Hypothalamus (tissue), 51 donors: ENCODE data around the gene CTSA.
"Not testable (repeated sequence)": the region's sequence is repeated elsewhere in the genome, so short reads cannot be mapped to it uniquely, and the experiment has no call there.

Experiments
- DNase-seq, 51 donors: peaks; one replicate each; lab custom pipeline; 2025; lab: John Stamatoyannopoulos, UW

The CTSA gene

GRCh38 chr20:45863543-45864470 is 27.3 kb upstream of the CTSA start:
- no peak for DNase-seq

GRCh38 chr20:45866454-45866853 is 24.7 kb upstream of the CTSA start:
- no peak for DNase-seq

GRCh38 chr20:45867136-45867818 is 23.9 kb upstream of the CTSA start:
- DNase-seq: no peak

- DNase-seq: no peak
Measured at GRCh38 chr20:45867819-45868176, 23.3 kb upstream of the CTSA start.

- no peak for DNase-seq
Measured at GRCh38 chr20:45872626-45873025, 18.5 kb upstream of the CTSA start.

- no peak for DNase-seq
Measured at GRCh38 chr20:45873409-45874103, 17.6 kb upstream of the CTSA start.

GRCh38 chr20:45874104-45874481 is 17.0 kb upstream of the CTSA start:
- not testable (repeated sequence) for DNase-seq

GRCh38 chr20:45874576-45874975 is 16.6 kb upstream of the CTSA start:
- DNase-seq: no peak

GRCh38 chr20:45878076-45878761 is 12.9 kb upstream of the CTSA start:
- no peak for DNase-seq

GRCh38 chr20:45880988-45881788 is 9.9 kb upstream of the CTSA start, which contains the start of gene ZSWIM1:
Gene ZSWIM1, plus strand, starts transcription at chr20:45881227. Its CDS starts 1,366 bp downstream, at chr20:45882593.
- DNase-seq: peak; percentile 66 to 99 (median 96)

- DNase-seq: no peak
Measured at GRCh38 chr20:45882469-45883099, 8.6 kb upstream of the CTSA start.

GRCh38 chr20:45883100-45883469 is 8.1 kb upstream of the CTSA start:
- DNase-seq: no peak

GRCh38 chr20:45886590-45887345 is 4.4 kb upstream of the CTSA start:
- no peak for DNase-seq

- DNase-seq: no peak
Measured at GRCh38 chr20:45887346-45887715, 3.8 kb upstream of the CTSA start, which contains the start of gene SPATA25. Gene SPATA25, minus strand, starts transcription at chr20:45887622. Its CDS starts 32 bp downstream, at chr20:45887590.

- no peak for DNase-seq
Measured at GRCh38 chr20:45888681-45889080, 2.5 kb upstream of the CTSA start.

GRCh38 chr20:45890077-45890984 is 804 bp upstream of the CTSA start:
- peak in 48 of 51 donors; percentile 17 to 80 (median 58) for DNase-seq

- peak in 1 of 51 donors; percentile 6 for DNase-seq
Measured at GRCh38 chr20:45892049-45892825, 1.1 kb downstream of the CTSA start.
